Lung (tissue), 12 donors: ENCODE data around the gene LGALS7B. TPM values are rescaled to one million over a fixed set of nuclear protein-coding genes. Genes with fewer than 3 reads are reported as not detected.

Source experiments
- ATAC-seq: fragments of 200-7000 bp; cut with Tn5 transposase; one replicate; pipeline ENCODE4 v1.9.1; 2020; ENCODE audit warnings: moderate number of reproducible peaks; ENCODE audit not compliant: insufficient read depth, low FRiP score
- DNase-seq, 3 donors: peaks; one replicate each; pipeline ENCODE4 v3.0.0-alpha.2; 2013 to 2017
- H3K27ac ChIP-seq, 2 donors: one replicate each; pipeline ENCODE4 v1.5.1; 2013; ENCODE audit warnings: mild to moderate bottlenecking in 2 of 2, moderate library complexity in 2 of 2, control low read depth in 1 of 2, inconsistent platforms in 1 of 2, low read depth in 1 of 2, low read length in 1 of 2
- H3K27me3 ChIP-seq, 3 donors: one replicate each; pipeline ENCODE4 v1.5.1; 2013; ENCODE audit warnings: low read length in 2 of 3; ENCODE audit not compliant: control insufficient read depth in 3 of 3, insufficient read depth in 3 of 3
- H3K36me3 ChIP-seq, 4 donors: one replicate each; pipeline ENCODE4 v1.5.1; 2013; ENCODE audit warnings: low read length in 4 of 4, mild to moderate bottlenecking in 1 of 4, moderate library complexity in 1 of 4; ENCODE audit not compliant: control insufficient read depth in 4 of 4, insufficient read depth in 4 of 4
- H3K4me1 ChIP-seq, 5 donors: one replicate each; pipeline ENCODE4 v1.5.1; 2013; ENCODE audit warnings: low read length in 5 of 5, mild to moderate bottlenecking in 2 of 5, moderate library complexity in 1 of 5; ENCODE audit not compliant: control insufficient read depth in 5 of 5, insufficient read depth in 5 of 5
- H3K4me3 ChIP-seq: one replicate; pipeline ENCODE4 v1.5.1; 2013; ENCODE audit warnings: mild to moderate bottlenecking, control low read depth, moderate library complexity
- H3K9ac ChIP-seq, 2 donors: one replicate each; pipeline ENCODE4 v1.5.1; 2013; ENCODE audit warnings: low read length in 2 of 2, control low read depth in 1 of 2; ENCODE audit not compliant: insufficient read depth in 1 of 2
- H3K9me3 ChIP-seq, 4 donors: one replicate each; pipeline ENCODE4 v1.5.1; 2013; ENCODE audit warnings: low read length in 3 of 4, mild to moderate bottlenecking in 1 of 4, moderate library complexity in 1 of 4; ENCODE audit not compliant: control insufficient read depth in 4 of 4, insufficient read depth in 3 of 4
- CTCF ChIP-seq: IDR thresholded peaks from 2 replicates; pipeline ENCODE4 v1.5.1; 2012; ENCODE audit warnings: mild to moderate bottlenecking; ENCODE audit errors: control extremely low read depth, extremely low read depth
- WGBS, 2 donors: extraction: QIAGEN DNeasy Blood & Tissue Kit; methylation state at CpG; one replicate each; pipeline ENCODE4 v1.1.7; 2013; 5-methylcytosine and 5-hydroxymethylcytosine counted together
- polyA plus RNA-seq, 2 donors: library from polyadenylated mRNA; stranded (reverse); fragments of 200-250 nt; gene quantifications; one replicate each; pipeline ENCODE4 v1.2.1, GENCODE V29; 2013
- total RNA-seq, 2 donors: library from RNA; depleted of rRNA in 1 of 2; stranded (reverse); fragments of >200 nt in 1 of 2; gene quantifications; one replicate each; pipeline ENCODE4 v1.2.1, GENCODE V29; 2014 to 2021
- donor health status: control.
- donor health status: control.
- donor health status: Bipolar disorder and iron deficiency.
- donor health status: healthy.
- donor health status: DM: yes; HTN: yes; CAD: no.

The LGALS7B gene
- total and polyA plus RNA-seq, 4 donors: 2.3 to 16.3 (median 12.2) TPM; not detected in 1

DNA sequence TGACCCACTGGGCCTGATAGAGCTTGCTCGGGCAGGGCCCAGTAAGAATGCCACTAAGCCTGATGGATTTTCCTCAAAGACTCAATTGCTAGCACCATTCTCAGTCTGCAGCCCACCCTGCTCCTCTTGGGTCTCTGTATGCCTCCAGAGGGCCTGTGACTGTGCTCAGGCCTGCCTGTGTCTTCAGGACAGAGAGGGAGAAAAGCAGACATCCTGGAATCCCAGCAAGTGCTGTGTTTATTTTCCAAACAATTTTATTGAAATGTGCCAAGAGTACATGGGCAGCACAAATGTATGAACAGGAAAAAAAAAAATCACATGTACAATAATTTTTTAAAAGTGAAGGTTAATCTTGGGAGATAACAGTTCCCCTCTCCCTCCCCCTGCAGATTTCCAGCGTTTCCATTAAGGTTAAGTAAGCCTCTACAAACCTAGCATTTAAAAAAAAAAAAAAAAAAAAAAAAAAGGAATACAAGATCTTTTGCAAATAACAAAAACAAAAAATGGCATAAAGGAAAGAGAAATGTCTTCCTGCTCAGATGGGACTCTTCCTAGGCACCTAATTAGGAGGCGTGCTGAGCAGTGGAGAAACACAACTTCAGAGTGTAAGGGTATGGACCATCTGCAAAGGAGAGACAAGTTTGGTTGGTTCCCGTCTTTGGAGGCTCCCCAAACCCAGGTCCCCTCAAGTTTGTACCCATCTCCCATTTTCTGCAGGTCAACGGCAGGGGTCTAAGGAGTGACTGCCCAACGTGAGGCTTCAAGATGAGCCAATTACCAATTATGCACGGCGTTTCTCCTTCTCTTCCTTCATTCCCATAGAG is 47.4 kb downstream of the LGALS7B start:
- ATAC-seq (no peak), DNase-seq (peak; percentile 81 to 96 (median 96))
- Histone ChIP-seq H3K4me3 (no peak overlapping the region), H3K9me3 (no peaks in the 10 kb centered on the region), H3K4me1 (peaks cover 0 to 56% (median 35%) of the 10 kb centered on the region in 5 donors), H3K27ac (peak overlapping the region in 1 of 2 donors; percentile 41), H3K36me3 (peaks cover 45 to 56% (median 46%) of the 10 kb centered on the region in 4 donors), H3K9ac (no peak overlapping the region), H3K27me3 (no peaks in the 10 kb centered on the region)
- WGBS, 2 donors: 73 to 84% methylated on average over 8 of the region's 8 CpGs
- TF ChIP-seq CTCF: no peak

- H3K9ac ChIP-seq: no peak overlapping the region
- no peak overlapping the region for H3K4me3 ChIP-seq
- TF ChIP-seq CTCF: no peak
- peak overlapping the region in 1 of 2 donors; percentile 2 for H3K27ac ChIP-seq
- WGBS, 2 donors: 87 to 90% methylated on average over 6 of the region's 6 CpGs
- ATAC-seq (no peak), DNase-seq (no peak)
- H3K9me3 ChIP-seq: no peaks in the 10 kb centered on the region
- H3K36me3 ChIP-seq: peaks cover 51 to 60% (median 53%) of the 10 kb centered on the region in 4 donors
- no peaks in the 10 kb centered on the region for H3K27me3 ChIP-seq
- H3K4me1 ChIP-seq: peaks cover 0 to 54% (median 33%) of the 10 kb centered on the region in 5 donors
Measured at GRCh38 chr19:38836983-38837626, 48.1 kb downstream of the LGALS7B start.

DNA sequence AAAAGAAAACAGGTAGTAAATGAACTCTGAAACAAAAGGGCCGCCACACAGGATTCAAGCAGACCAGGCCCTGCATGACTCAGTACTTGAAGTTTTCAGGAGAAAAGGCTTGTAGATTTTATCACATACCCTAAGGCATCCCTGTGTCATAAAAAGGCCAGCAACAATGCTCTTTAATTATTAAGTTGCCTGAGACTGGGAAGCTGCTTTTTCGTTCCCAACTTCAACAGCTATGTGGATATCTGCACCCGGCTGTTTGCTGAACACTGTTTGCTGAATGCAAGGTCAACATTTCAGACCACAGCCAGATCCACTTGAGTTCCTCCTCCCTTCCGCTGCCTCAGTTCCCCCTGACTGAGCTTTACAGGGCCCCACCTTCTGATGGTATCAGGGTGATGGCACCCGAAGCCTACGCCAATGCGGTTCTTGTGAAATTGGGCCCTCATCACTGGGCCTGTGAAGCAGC is 48.7 kb downstream of the LGALS7B start:
- DNase-seq (no peak), ATAC-seq (no peak)
- Histone ChIP-seq H3K4me1 (peaks cover 0 to 48% (median 27%) of the 10 kb centered on the region in 5 donors), H3K9ac (peak overlapping the region in 1 of 2 donors; percentile 7), H3K9me3 (no peaks in the 10 kb centered on the region), H3K36me3 (peaks cover 56 to 66% (median 58%) of the 10 kb centered on the region in 4 donors), H3K4me3 (no peak overlapping the region), H3K27me3 (no peaks in the 10 kb centered on the region), H3K27ac (peak overlapping the region in 1 of 2 donors; percentile 41)
- 74 to 91% methylated on average over 7 of the region's 7 CpGs for WGBS, 2 donors
- no peak for TF ChIP-seq CTCF
